Stimulated activated CD4-positive, alpha-beta T cell treated with anti-CD3 and anti-CD28 coated beads, TNF-alpha, amount 100 ng/mL, for 48 hours (primary cell): ENCODE measurements around the gene ACTR2.
A peak's percentile ranks its signal among the peaks of the same experiment; 100 is the strongest.

ENCODE experiments used
- DNase-seq, 3 donors: peaks; one replicate each; pipeline ENCODE4 v3.0.0-alpha.2; 2020; ENCODE audit warnings: low read depth in 3 of 3

ACTR2 gene

GRCh38 chr2:65278531-65278981, 50.9 kb downstream of the ACTR2 start:
- DNase-seq: no peak

- no peak for DNase-seq
Observed at GRCh38 chr2:65279756-65280155, 52.1 kb downstream of the ACTR2 start.

- DNase-seq: no peak
Observed at GRCh38 chr2:65281627-65282351, 54.2 kb downstream of the ACTR2 start.

GRCh38 chr2:65282477-65283053, 54.9 kb downstream of the ACTR2 start:
- no peak for DNase-seq

GRCh38 chr2:65287364-65287763, 59.7 kb downstream of the ACTR2 start:
- no peak for DNase-seq

GRCh38 chr2:65291216-65292105, 63.8 kb downstream of the ACTR2 start:
- no peak for DNase-seq

GRCh38 chr2:65292106-65292400, 64.4 kb downstream of the ACTR2 start:
- no peak for DNase-seq

GRCh38 chr2:65292461-65293011, 64.9 kb downstream of the ACTR2 start:
- DNase-seq: no peak

GRCh38 chr2:65293376-65293775, 65.7 kb downstream of the ACTR2 start:
- DNase-seq: no peak

- no peak for DNase-seq
Observed at GRCh38 chr2:65294136-65294535, 66.5 kb downstream of the ACTR2 start.

- no peak for DNase-seq
Observed at GRCh38 chr2:65294701-65295100, 67.1 kb downstream of the ACTR2 start.

- DNase-seq: no peak
Observed at GRCh38 chr2:65296971-65297370, 69.3 kb downstream of the ACTR2 start.

GRCh38 chr2:65297544-65297943, 69.9 kb downstream of the ACTR2 start:
- DNase-seq: no peak

GRCh38 chr2:65298089-65298488, 70.5 kb downstream of the ACTR2 start:
- DNase-seq: no peak

- peak; percentile 43 to 60 (median 60) for DNase-seq
Observed at GRCh38 chr2:65299246-65299645, 71.6 kb downstream of the ACTR2 start.

- DNase-seq: no peak
Observed at GRCh38 chr2:65300134-65300760, 72.6 kb downstream of the ACTR2 start.

- peak; percentile 47 to 77 (median 51) for DNase-seq
Observed at GRCh38 chr2:65300761-65301711, 73.4 kb downstream of the ACTR2 start.

- DNase-seq: no peak
Observed at GRCh38 chr2:65305934-65306333, 78.3 kb downstream of the ACTR2 start.

GRCh38 chr2:65309699-65310098, 82.1 kb downstream of the ACTR2 start:
- DNase-seq: no peak

- no peak for DNase-seq
Observed at GRCh38 chr2:65311049-65311448, 83.4 kb downstream of the ACTR2 start.

GRCh38 chr2:65311596-65311995, 84.0 kb downstream of the ACTR2 start:
- DNase-seq: no peak
